HepG2 (cell line): ENCODE data around the gene COL9A3. TPM values are rescaled to one million over a fixed set of nuclear protein-coding genes. Genes with fewer than 3 reads are reported as not detected.

Experiments
- ATAC-seq: fragments of 200-7000 bp; cut with Tn5 transposase; 3 replicates; pipeline ENCODE4 v1.9.1; 2020; ENCODE audit warnings: mild to moderate bottlenecking, moderate library complexity
- BruUV-seq: library from RNA; stranded (reverse); fragments of 400-500 nt; replicated peaks from 2 replicates; lab custom pipeline; 2021; lab: Mats Ljungman, UMichigan
- CTCF ChIA-PET: fragments of 300-600 bp; formaldehyde crosslinking; extraction: SDS; loops from one replicate; lab custom pipeline; 2021; ENCODE audit warnings: low total read pairs, inconsistent platforms, low intra/inter-chr PET ratio; lab: Yijun Ruan, JAX
- POLR2A ChIA-PET: fragments of 350-600 bp; sonication (Branson Sonifier 250); formaldehyde crosslinking; loops from one replicate; lab custom pipeline; 2020; ENCODE audit warnings: antibody characterized with exemption, inconsistent platforms; lab: Yijun Ruan, JAX
- DNase-seq: peaks from one replicate; pipeline ENCODE4 v3.0.0-alpha.2; 2015; ENCODE audit warnings: low spot score
- FAIRE-seq: peaks from 3 replicates; lab custom pipeline; 2011; peaks lifted over from hg19 to GRCh38; lab: Jason Lieb, UNC
- H2AFZ ChIP-seq: one replicate; pipeline ENCODE4 v1.6.1; 2011; ENCODE audit warnings: low read length, inconsistent platforms
- H3K27ac ChIP-seq: fragments of 300-600 bp; 3 replicates; pipeline ENCODE4 v1.8.0; 2011; ENCODE audit warnings: mixed run types, mild to moderate bottlenecking, mixed read lengths, low read length, inconsistent platforms; ENCODE audit not compliant: insufficient read depth; ENCODE audit errors: extremely low read length
- H3K27me3 ChIP-seq, 2 experiments: fragments of 200-600 bp in 1 of 2; 2 replicates in 1 of 2; 3 replicates in 1 of 2; pipeline versions ENCODE4 v1.6.0 to v1.8.0; 2011; ENCODE audit warnings: low read length in 2 of 2, mild to moderate bottlenecking in 2 of 2, moderate library complexity in 2 of 2, inconsistent platforms in 1 of 2; ENCODE audit not compliant: insufficient read depth in 2 of 2, control insufficient read depth in 1 of 2
- H3K36me3 ChIP-seq, 2 experiments: fragments of 200-600 bp in 1 of 2; replicated peaks in 1 of 2; 2 replicates in 1 of 2; 3 replicates in 1 of 2; pipeline versions ENCODE4 v1.5.1 to v1.8.0; 2011; ENCODE audit warnings: low read length in 2 of 2, inconsistent platforms in 1 of 2; ENCODE audit not compliant: insufficient read depth in 2 of 2, control insufficient read depth in 1 of 2
- H3K4me1 ChIP-seq: 2 replicates; pipeline ENCODE4 v1.5.1; 2012; ENCODE audit warnings: low read length, inconsistent platforms; ENCODE audit not compliant: insufficient read depth
- H3K4me2 ChIP-seq: 2 replicates; pipeline ENCODE4 v1.6.0; 2011; ENCODE audit warnings: low read depth, low read length, inconsistent platforms
- H3K4me3 ChIP-seq, 3 experiments: fragments of 200-600 bp in 1 of 3; sonication (generic), shearing (Covaris generic) in 1 of 3; replicated peaks in 1 of 3; 2 replicates each; pipeline ENCODE4 v1.5.1; 2011 to 2016; ENCODE audit warnings: low read length in 3 of 3, inconsistent platforms in 2 of 3, low read depth in 2 of 3, mild to moderate bottlenecking in 2 of 3, control low read depth in 1 of 3, mixed read lengths in 1 of 3; ENCODE audit not compliant: insufficient read depth in 1 of 3
- H3K79me2 ChIP-seq: one replicate; pipeline ENCODE4 v1.6.1; 2011; ENCODE audit warnings: low read length, inconsistent platforms; ENCODE audit not compliant: insufficient read depth
- H3K9ac ChIP-seq: 2 replicates; pipeline ENCODE4 v1.6.0; 2011; ENCODE audit warnings: mild to moderate bottlenecking, low read depth, low read length, inconsistent platforms; ENCODE audit not compliant: insufficient read depth
- H3K9me3 ChIP-seq: 2 replicates; pipeline ENCODE4 v1.5.1; 2012; ENCODE audit warnings: mild to moderate bottlenecking, low read length
- H4K20me1 ChIP-seq: 2 replicates; pipeline ENCODE4 v1.6.0; 2011; ENCODE audit warnings: inconsistent platforms, mild to moderate bottlenecking, low read length, moderate library complexity; ENCODE audit not compliant: insufficient read depth
- AGO2 ChIP-seq: fragments of 200-400 bp; formaldehyde crosslinking; optimal IDR thresholded peaks from 2 replicates; pipeline ENCODE3; 2017; ENCODE audit warnings: mild to moderate bottlenecking, low read depth, low read length, moderate library complexity
- ELF3 ChIP-seq: IDR thresholded peaks from 2 replicates; pipeline ENCODE4 v1.6.1; 2016; ENCODE audit warnings: missing genetic modification reagents, missing compliant biosample characterization
- HNRNPK ChIP-seq: fragments of 200-400 bp; formaldehyde crosslinking; IDR thresholded peaks from 2 replicates; pipeline ENCODE4 v1.6.1; 2018; ENCODE audit warnings: low read length, low read depth, moderate library complexity, mild to moderate bottlenecking; ENCODE audit not compliant: poor library complexity, severe bottlenecking
- HNRNPLL ChIP-seq: fragments of 200-400 bp; formaldehyde crosslinking; IDR thresholded peaks from 2 replicates; pipeline ENCODE4 v1.6.1; 2017; ENCODE audit warnings: mild to moderate bottlenecking, low read depth, low read length; ENCODE audit not compliant: poor library complexity, severe bottlenecking
- MBD4 ChIP-seq: IDR thresholded peaks from 2 replicates; pipeline ENCODE4 v1.6.1; 2012; ENCODE audit warnings: low read length, inconsistent platforms, borderline replicate concordance
- NFKB2 ChIP-seq: sonication (generic); formaldehyde crosslinking; IDR thresholded peaks from 2 replicates; pipeline ENCODE4 v1.4.0; 2020; ENCODE audit warnings: missing genetic modification reagents, borderline replicate concordance
- NRL ChIP-seq: sonication (generic); formaldehyde crosslinking; IDR thresholded peaks from 2 replicates; pipeline ENCODE4 v1.5.0; 2020; ENCODE audit warnings: missing genetic modification reagents, mild to moderate bottlenecking, moderate library complexity, borderline replicate concordance
- ZC3H13 ChIP-seq: sonication (generic); formaldehyde crosslinking; IDR thresholded peaks from 2 replicates; pipeline ENCODE4 v1.8.1; 2023; ENCODE audit warnings: mild to moderate bottlenecking, missing genetic modification reagents, moderate library complexity
- ZNF234 ChIP-seq: sonication (generic); formaldehyde crosslinking; conservative IDR thresholded peaks from 2 replicates; pipeline ENCODE4 v1.5.1; 2020; ENCODE audit warnings: mild to moderate bottlenecking, missing genetic modification reagents
- ZNF572 ChIP-seq: sonication (generic); formaldehyde crosslinking; IDR thresholded peaks from 2 replicates; pipeline ENCODE4 v1.5.1; 2020; ENCODE audit warnings: mild to moderate bottlenecking, missing genetic modification reagents
- ZNF792 ChIP-seq: IDR thresholded peaks from 2 replicates; pipeline ENCODE4 v1.6.1; 2016
- WGBS: methylation state at CpG from one replicate; pipeline ENCODE4 v1.1.6; 2017; ENCODE audit warnings: low lambda C conversion rate; 5-methylcytosine and 5-hydroxymethylcytosine counted together
- in situ Hi-C: cut with HindIII; loops from 2 replicates; pipeline ENCODE4 v1.10.0; 2017; ENCODE audit warnings: low pct_unique_long_range_greater_than_20kb; ENCODE audit not compliant: extremely low pct_ligation_motif_present
- intact Hi-C: fragments of 100-400 bp; cut with micrococcal nuclease; formaldehyde crosslinking; loops from one replicate; pipeline ENCODE4 v1.10.0; 2022; ENCODE audit not compliant: unreplicated experiment
- polyA plus RNA-seq, 8 experiments: library from polyadenylated mRNA; depleted of rRNA in 3 of 8; stranded (reverse) in 7 of 8; unstranded in 1 of 8; fragments of >200 nt; fragmentation: Illumina TruSeq in 4 of 8; extraction: Trizol in 4 of 8; gene quantifications; 2 replicates each; pipeline versions ENCODE4 v1.2.1 to v1.2.3, GENCODE V29; 2011 to 2016; ENCODE audit warnings: low read depth in 4 of 8, missing spikeins in 1 of 8, mixed read lengths in 1 of 8; ENCODE audit not compliant: insufficient read depth in 1 of 8
- total RNA-seq, 5 experiments: library from RNA; depleted of rRNA; stranded (reverse); fragments of >200 nt; fragmentation: Illumina TruSeq; extraction: Trizol; gene quantifications; 2 replicates each; pipeline ENCODE4 v1.2.3, GENCODE V29; 2016; ENCODE audit warnings: low read depth in 1 of 5

COL9A3 gene
- total and polyA plus RNA-seq, 2 of the 13 experiments (the other 11 are each of a cell fraction or from before 2014, with no cell fraction given): 155 to 204 TPM

GRCh38 chr20:62878244-62879038 is 61.6 kb downstream of the COL9A3 start:
- no peak for DNase-seq
- CTCF ChIA-PET: no interaction called here
- H3K27ac ChIP-seq: no peak overlapping the region
- H3K36me3 ChIP-seq: peaks cover 3 to 10% of the 10 kb centered on the region in 2 experiments; a peak in 1 of 5 replicates
- intact Hi-C loops: no loop called here
- no peaks in the 10 kb centered on the region; a peak in 1 of 5 replicates for H3K27me3 ChIP-seq
- FAIRE-seq: peak; percentile 81
- no peak for ATAC-seq
- no peak overlapping the region for H3K4me2 ChIP-seq
- H3K4me1 ChIP-seq: peaks cover 46% of the 10 kb centered on the region
- H3K9me3 ChIP-seq: no peaks in the 10 kb centered on the region
- H3K79me2 ChIP-seq: no peaks in the 10 kb centered on the region
- in situ Hi-C loops: no loop called here
- H4K20me1 ChIP-seq: no peaks in the 10 kb centered on the region
- TF ChIP-seq MBD4: no peak
- no peak for TF ChIP-seq ZNF572 (CRISPR knock-in tag)
- TF ChIP-seq ELF3: 0 out of 2 replicates have a peak, but pooled peaks have one; percentile 5
- TF ChIP-seq ZNF792 (CRISPR knock-in tag): 0 out of 2 replicates have a peak, but pooled peaks have one; percentile 8
- peak; percentile 2 for TF ChIP-seq HNRNPLL
- TF ChIP-seq, all 625 proteins: peak for 3
- H3K4me3 ChIP-seq: no peak overlapping the region
- WGBS: 82% methylated on average over 20 of the region's 20 CpGs
- no peak overlapping the region for H3K9ac ChIP-seq
- BruUV-seq: no TSS peak
- H2AFZ ChIP-seq: no peak overlapping the region
- POLR2A ChIA-PET: interaction anchor here (1.2 to 1.3 kb wide), 2 partner anchors 12 to 17 kb away, joined by 3 to 5 read pairs; partner anchors contain the start of gene TCFL5

DNA sequence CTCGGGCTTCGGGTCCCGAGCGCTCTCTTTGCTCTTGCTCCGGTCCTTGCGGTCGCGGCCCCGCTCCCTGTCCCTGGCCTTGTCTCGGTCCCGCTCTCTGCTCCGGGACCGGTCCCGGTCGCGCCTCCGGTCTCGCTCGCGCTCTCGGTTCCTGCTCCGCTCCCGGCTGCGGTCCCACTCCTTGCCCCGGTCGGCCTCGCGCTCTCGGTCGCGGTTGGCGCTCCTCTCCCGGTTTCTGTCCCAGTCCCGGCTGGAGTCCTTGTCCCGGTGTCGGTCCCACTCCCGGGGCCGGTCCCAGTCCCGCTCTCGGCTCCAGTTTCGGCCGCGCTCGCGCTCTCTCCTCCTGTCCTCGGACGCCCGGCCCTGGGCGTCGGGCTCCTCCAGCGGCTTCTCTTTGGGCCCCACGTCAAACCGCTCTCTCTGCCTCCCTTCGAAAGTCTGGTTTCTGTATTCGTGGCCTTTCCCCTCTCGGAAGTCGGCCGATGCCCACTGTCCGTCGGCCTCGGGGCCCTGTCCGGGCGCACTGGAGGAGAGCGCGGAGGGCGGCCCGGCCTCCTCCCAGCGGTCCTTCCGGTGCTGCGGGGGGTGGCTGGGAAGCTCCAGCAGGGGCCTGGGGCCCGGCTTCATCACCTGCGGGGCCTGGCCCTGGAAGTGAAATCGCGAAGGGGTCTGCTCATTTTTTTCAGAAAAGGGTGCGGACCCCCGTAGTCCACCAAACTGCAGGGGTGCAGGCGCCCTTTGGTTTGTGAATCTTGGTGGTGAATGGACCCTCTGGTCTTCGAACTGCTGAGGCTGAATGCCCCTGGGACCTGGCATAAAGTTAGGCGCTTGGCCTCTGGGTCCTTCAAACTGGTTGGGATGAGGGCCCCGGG is 62.7 kb downstream of the COL9A3 start:
- H3K27ac ChIP-seq: no peak overlapping the region
- FAIRE-seq (no peak), ATAC-seq (no peak), DNase-seq (no peak)
- no peak overlapping the region for H3K9ac ChIP-seq
- intact Hi-C loops (no loop called here), in situ Hi-C loops (no loop called here)
- H4K20me1 ChIP-seq: no peaks in the 10 kb centered on the region
- H3K36me3 ChIP-seq: peaks cover 3 to 10% of the 10 kb centered on the region in 2 experiments; a peak in 1 of 5 replicates
- H3K4me2 ChIP-seq: no peak overlapping the region
- no peak overlapping the region for H3K4me3 ChIP-seq
- H3K9me3 ChIP-seq: no peaks in the 10 kb centered on the region
- H2AFZ ChIP-seq: no peak overlapping the region
- ChIA-PET CTCF (no interaction called here), POLR2A (no interaction called here)
- 98% methylated on average over 78 of the region's 80 CpGs for WGBS
- peaks cover 37% of the 10 kb centered on the region for H3K4me1 ChIP-seq
- H3K27me3 ChIP-seq: no peaks in the 10 kb centered on the region; a peak in 1 of 5 replicates
- no TSS peak for BruUV-seq
- no peaks in the 10 kb centered on the region for H3K79me2 ChIP-seq
- TF ChIP-seq ZNF234 (no peak), NFKB2 (0 out of 2 replicates have a peak, but pooled peaks have one; percentile 16), HNRNPK (peak; percentile 25), AGO2 (peak; percentile 90), ZC3H13 (CRISPR knock-in tag) (peak; percentile 64; the same call in 1 of the 2 replicates), NRL (CRISPR knock-in tag) (0 out of 2 replicates have a peak, but pooled peaks have one; percentile 9)
